GM18520 (cell line): ENCODE measurements around the gene SLC22A23.
"Not testable (repeated sequence)": the region's sequence is repeated elsewhere in the genome, so short reads cannot be mapped to it uniquely, and the experiment has no call there.

ENCODE experiments used
- ATAC-seq: cut with Tn5 transposase; IDR thresholded peaks from one replicate; pipeline ENCODE4 v1.9.1; 2021; ENCODE audit not compliant: unreplicated experiment

The SLC22A23 gene

DNA sequence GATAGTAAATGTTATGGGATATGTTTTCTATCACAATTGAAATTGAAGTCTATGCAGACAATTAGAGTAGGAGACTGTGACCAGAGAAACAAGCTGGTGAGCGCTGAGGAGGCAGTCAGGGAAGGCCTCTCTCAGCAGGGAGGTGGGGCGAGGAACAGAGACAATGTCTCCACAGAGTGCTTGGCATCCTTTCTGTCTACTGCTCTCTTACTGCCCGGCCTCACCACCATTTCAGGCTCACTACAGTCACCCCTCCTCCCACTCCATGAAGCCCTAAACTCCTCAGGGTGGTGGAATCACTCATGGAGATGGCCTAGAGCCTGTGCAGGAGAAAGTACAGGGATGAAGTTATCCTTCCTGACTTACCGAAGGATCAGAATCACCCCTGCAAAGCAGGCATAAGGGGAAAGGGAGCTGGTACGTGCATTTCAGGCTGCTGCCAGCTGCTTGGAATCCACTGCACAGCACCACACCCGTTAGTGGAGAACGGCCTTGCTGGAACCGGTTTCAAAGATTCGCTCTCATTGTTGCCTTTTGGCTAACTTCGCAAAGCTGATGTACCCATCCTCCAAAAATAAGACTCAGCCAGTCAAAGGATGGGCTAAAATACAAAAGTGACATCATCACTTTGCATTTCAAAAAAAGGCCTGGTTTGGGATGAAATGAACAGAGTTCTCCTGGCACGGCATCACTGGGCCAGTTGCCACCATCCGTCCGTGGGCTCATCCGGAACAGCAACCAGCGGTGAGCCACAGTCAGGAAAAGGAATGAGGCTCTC, 67.3 kb downstream of the SLC22A23 start:
- ATAC-seq: no peak

DNA sequence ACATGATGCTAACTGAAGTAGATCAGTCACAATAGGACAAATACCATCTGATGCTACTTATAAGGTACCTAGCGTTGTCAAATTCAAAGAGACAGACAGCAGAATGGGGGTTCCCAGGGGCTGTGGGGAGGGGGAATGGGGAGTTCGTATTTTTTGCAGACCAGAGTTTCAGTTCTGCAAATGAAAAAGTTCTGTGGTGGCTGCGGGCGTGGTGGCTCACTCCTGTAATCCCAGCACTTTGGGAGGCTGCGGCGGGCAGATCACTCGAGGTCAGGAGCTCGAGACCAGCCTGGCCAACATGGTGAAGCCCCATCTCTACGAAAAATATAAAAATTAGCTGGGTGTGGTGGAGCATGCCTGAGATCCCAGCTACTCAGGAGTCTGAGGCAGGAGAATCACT, 68.1 kb downstream of the SLC22A23 start:
- ATAC-seq: no peak

DNA sequence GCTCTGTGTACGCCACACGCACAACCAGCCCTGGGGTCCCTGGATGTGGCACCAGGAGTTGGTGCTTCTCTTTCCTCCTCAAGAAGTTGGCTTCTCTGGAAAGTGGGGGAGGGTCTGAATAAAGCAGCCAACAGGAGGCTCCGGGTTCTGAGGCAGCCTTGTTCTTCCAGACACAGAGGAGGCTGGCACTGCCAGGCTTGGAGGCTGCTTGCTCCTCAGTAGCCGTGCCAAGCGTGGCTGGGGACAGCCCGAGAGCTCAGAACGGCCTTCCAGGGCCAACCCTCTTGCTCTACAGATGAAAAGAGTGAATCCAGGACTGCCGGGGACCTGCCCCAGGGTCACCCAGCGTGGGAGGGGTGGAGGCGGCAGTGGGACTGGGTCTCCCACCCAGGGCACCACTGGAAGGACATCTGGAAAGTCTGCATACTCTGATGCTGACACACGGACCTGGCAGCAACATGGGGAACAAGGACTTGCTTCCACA, 70.4 kb downstream of the SLC22A23 start:
- ATAC-seq: no peak

DNA sequence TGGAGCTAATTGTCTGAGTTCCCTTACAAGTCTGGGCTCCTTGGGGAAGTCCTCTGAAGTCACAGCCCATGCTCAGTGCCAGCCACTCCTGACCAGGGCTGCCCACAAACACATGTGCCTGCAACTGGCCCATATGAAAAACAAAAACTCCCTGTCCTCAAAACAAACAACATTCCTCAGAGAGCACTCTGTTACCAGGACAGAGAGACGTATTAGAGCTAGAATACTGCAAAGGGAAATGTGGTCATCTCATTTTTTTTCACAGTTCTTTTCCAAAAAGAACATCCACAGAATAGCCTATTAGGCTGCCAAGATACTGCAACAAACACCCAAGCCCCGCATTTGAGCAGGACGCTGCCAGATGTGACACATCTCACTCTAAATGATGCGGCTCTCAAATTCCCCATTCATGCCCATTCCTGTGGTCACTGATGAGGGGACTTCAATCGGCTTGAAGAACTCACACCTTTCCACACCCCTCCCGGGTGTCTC, 71.1 kb downstream of the SLC22A23 start:
- ATAC-seq: no peak

DNA sequence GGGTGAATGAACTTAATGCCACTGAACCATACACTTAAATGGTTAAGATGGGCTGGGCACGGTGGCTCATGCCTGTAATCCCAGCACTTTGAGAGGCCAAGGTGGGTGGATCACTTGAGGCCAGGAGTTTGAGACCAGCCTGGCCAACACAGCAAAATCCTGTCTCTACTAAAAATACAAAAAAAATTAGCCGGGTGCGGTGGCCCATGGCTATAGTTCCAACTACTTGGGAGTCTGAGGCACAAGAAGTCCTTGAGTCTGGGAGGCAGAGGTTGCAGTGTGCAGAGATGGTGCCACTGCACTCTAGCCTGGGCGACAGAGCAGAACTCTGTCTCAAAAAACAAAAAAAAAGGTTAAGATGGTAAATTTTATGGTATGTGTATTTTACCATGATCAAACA, 71.7 kb downstream of the SLC22A23 start:
- not testable (repeated sequence) for ATAC-seq

DNA sequence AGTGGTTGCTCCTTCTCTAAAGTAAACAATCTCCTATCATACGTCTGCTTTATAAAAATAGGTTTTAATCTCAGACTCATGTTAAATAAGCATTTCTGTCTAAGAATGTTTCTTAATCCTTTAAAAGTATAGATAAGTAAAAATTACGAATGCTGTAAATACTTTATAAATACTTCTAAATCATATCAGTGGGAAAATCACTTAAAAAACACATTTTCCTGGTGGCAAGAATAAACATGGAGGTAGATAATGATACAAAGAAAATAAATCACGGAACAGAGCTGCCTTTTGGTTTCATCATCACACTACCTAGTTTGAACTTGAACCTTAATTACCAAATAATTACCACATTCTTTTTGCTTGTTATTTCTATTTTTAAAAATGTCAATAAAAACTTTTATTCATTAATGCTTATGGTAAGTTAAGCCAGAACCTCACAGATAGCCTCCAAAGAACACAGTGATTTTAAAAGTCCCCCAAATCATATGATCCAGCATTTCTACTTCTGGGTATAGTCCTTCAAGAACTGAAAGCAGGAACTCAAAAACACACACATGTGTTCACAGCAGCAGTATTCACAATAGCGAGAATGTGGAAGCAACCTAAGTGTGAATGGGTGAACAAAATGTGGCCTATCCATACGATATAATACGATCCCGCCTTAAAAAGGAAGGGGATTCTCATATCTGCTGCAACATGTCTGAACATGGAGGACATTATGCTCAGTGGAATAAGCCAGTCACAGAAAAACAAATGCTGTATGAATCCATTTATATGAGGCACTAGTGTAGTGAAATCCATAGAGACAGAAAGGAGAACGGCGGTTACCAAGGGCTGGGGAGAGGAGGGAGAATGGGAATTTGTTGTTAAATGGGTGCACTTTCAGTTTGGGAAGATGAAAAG, 72.4 kb downstream of the SLC22A23 start:
- ATAC-seq: no peak

DNA sequence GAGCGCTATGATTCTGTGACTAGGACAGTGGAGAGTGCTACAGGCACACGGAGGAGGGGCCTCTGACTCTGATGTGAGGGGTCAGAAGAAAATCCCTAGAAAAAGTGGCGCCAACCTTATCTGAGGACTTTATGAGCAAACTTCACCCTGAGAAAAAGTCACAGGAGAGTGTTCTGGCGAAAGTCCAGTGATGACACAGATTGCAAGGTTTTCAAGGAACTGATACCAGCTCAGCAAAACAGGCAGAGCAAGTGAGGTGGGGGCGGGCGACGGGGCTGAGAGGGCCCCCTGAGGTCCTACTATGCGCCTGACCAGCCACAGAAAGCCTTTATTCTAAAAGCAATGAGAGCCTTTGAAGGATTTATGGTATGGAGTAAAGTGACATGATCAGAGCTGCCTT, 73.3 kb downstream of the SLC22A23 start:
- no peak for ATAC-seq

DNA sequence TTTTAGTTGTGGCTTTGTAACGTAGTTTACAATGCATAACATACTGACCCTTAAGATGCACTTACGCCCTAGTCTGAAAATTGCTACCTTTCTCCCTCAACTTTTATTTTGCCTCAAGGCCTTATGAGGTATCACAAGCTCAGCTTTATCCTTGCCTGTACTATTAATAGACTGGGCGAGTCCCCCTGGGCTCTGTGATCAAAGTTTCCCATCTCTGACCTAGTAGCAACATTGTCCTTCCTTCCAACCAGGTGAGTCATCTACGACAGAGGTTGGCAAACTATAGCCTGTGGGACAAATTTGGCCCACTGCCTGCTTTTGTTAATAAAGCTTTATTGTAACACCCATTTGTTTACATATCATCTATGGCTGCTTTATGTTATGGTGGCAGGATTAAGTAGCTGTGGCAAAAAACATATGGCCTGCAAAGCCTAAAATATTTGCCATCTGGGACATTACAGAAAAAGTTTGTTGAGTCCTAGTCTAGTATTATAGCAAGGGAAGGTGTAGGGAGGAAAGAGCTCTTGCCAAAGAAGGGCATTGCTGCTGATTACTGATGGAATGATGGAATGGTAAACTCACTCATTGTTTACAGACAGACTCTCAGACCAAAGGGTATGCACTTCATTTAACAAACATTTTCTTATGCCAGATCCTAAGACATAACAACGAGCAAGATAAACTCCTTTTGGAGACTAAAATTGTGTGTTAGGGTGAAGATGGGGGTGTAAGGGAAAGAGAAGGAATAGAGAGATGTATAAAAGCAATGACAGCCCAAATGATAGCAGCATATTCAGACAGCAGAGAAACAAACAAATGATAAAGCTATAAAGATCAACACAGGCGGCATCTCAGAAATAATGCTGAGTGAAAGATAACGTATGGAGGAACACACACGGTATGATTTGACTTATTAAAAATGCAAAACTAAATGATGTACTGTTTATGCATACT, 74.2 kb downstream of the SLC22A23 start:
- ATAC-seq: no peak

DNA sequence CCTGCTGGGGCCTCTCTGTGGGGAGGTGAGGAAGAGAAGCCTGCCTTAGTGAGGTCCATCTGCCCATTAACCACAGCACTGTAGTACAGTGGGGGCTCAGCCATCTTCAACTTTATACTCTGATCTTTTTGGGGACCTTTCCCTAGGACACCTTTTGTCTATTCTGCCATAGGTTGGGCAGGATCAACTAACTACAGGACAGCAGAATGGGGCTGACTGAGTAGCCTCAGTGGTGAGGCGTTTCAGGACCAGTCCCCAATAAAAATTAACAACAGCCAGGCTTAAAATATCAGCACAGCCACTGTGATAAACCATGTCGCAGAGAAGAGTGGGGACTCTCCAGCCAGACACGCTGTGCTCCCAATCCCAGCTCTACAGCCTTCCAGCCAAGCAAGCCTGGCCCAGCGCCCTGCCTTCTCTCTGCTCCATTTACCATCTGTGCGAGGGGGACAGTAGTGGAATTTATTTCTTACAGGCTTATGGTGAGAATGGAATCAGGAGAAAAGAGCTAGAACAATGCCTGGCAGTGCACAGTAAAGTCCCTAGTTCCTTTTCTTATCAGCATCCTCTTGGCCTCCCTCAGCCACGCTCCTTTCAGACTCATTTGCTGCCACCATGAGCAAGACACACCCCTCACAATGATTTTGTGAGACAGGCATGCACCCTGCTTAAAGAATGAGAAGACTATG, 75.5 kb downstream of the SLC22A23 start:
- ATAC-seq: no peak

DNA sequence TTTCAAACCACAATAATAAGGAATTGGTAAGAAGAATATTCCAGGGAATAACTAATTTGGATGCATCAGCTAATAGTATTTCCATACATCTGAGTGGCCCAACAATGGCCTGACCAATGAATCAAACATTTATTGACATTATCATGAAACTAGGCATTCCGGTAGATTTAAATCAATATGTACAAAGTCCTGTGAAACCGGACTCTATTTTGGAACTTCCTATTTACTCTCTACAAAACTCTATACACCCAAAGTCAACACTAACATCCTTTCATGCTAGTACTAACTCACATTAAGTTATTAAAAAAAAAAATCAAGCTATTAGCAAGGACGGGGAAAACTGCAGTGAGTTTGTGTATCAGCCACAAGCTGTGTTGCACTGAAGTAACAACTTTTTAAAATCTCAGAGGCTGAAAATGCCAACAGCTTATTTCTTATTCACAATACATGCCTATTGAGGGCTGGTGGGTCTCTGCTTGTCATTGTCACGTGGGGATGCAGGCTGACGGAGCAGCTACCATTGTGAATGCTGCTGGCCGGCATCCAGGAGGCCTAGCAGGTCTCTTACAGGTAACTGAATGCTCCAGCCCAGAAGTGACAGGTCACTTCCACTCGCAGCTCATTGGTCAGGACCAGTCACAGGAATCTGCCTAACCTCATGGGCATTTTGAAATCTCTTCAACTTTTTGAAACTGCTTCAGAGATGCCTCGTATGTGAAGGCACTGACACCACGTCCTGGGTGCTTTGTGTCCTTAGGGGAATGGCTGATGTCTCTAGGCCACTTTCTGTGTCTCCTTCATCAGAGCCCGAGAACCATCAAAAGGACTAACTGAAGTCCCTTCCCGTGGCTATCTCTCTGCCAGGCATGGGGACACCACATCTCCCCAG, 76.3 kb downstream of the SLC22A23 start:
- ATAC-seq: no peak

DNA sequence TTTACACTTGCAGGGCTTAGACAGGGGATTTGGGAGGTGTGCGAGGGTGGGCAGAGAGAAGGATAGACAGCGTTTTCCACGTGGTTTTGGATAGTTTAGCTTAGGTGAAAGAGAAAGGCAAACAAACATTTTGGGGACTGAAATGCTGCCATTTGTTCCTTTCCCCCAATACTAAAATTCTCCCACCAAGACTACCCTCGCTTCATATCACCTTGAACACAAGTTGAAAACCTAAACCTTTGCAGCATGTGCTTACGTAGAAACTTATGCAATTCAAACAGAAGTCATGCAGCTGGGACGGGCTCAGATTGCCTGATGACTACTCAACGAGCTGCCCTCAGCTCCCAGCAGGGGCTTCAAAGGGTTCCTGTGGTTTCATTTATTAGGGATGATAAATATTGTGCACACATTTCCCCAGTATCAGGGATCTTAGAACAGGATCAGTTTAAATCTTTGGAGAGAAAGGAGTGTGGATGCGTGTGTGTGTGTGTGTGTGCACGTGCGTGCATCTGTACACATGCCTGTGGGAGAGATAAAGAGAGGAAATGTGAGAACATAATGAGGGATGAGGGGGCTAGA, 77.3 kb downstream of the SLC22A23 start:
- no peak for ATAC-seq

DNA sequence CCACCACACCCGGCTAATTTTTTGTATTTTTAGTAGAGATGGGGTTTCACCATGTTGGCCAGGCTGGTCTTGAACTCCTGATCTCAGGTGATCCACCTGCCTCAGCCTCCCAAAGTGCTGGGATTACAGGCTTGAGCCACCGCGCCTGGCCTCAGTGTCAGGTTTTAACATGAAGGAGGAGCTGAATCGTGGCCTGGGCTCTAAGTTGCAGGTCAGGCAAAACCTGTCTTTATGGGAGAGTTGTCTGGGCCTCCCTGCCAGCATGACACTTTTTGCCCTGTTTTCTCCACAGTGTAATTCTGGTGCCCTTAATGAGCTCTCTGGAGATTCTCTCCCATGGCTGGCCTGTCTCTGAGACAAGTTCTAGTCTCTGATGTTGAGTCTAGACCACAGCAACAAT, 78.0 kb downstream of the SLC22A23 start:
- not testable (repeated sequence) for ATAC-seq

DNA sequence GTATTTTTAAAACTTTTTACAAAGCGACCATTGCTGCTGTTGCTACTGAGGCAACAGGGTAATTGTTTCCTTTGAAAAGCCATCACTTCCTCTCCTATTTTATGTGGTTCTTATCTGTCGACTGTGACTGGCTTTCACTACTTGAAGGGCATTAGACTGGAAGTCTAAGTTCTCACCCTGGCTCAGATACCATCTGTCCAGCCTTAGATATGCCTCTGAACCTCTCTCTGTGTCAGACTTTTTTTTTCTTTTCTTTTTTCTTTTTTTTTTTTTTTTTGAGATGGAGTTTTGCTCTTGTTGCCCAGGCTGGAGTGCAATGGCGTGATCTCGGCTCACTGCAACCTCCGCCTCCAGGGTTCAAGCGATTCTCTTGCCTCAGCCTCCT, 78.5 kb downstream of the SLC22A23 start:
- ATAC-seq: not testable (repeated sequence)

DNA sequence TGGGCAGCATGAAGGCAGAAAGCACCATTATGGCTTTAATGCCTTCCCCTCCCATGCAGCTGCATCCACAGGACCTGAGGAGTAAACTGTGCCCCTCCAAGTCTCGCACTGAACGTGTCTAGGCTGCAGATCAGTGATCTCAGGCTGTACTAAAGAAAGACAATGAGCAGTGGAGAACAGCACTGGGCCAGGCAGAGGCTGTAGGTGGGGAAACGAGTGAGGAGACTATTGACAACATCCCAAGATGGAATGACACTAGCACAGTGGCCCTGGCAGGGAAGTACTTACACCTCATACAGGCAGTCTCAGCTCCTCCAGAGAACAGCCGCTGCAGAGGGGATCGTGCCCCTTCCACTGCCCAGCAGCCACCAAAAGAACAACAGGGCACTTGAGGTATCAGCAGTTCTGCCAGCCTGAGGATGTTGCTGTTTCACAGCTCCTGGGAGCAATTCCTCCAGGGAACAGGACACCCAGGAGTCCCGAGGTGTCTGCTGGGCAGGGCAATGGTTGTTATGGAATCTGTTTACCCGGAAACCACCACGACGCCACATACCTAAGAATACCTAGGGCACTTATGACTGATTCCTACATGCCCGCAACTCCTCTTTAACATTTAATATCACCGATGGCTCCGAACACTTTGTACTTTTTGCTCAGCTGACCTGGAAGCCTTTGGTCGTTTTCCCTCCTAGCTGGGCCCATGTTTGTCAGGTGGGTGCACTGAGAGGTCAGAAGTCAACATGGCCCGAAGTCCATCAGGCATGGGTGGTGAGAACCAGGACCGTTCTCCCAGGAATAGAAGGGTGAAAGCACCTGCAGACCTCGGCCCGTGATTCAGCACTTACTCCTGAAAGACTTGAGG, 79.1 kb downstream of the SLC22A23 start:
- ATAC-seq: no peak

DNA sequence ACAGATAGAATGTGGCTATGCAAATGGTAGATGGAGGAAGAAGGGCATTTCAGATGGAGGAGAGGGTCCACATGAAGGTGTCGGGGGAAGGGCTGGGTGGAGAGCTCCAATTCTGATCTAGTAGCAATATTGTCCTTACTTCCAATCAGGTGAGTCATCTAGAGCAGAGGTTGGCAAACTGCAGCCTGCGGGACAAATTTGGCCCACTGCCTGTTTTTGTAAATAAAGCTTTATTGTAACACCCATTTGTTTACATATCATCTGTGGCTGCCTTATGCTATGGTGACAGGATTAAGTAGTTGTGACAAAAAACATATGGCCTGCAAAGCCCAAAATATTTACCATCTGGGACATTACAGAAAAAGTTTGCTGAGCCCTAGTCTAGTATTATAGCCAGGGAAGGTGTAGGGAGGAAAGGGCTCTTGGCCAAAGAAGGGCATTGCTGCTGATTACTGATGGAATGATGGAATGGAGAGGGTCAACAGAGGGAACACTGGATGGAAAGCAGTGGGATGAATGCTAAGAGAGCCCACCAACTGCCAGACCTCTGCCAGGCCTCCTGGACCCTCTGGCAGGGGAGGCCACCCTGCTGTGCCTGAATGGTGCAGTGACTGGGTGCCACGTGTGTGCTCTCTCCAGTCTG, 79.8 kb downstream of the SLC22A23 start:
- ATAC-seq: no peak

DNA sequence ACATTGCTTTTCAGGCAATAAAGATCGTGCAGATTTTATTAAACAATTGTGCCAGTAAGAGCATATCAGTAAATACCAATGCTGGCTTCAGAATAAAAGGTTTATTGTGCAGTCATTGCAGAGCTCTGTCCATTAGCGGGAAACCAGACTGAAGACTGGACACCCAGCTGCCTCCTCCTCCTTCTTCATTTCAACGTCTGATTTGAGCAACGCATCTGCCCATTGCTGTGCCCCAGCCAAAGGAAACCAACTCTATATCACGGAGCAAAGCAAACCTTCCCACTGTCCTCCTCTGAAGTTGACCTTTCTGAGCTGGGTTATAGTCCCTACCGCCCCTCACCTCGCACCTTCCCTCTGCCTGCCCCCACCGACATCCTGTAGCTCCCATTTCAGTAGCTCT, 80.8 kb downstream of the SLC22A23 start:
- ATAC-seq: no peak

DNA sequence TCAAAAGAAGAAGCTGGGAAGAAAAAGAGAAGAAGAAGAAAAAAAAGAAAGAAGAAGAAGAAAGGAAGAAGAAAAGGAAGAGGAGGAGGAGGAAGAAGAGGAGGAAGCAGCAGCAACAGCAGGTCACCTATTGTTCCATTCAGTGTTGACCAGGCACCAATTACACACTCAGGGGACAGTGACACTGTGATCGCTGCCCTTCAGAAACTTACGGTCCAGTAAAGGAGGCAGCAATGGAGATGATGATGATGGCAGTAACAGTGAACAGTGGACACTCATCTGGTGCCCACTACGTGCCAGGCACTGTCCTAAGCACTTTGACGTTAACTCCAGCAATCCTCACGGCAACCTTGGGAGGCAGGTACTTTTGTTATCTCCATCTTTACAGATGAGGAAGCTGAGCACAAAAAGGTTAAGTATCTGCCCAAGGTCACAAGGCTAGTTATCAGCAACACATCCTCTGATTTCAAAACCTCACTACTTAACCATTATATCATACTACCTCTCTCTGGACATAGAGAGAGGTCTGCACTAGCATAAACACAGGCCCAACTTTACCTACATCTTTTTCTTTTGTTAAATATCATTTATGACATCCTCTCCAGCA, 83.2 kb downstream of the SLC22A23 start:
- no peak for ATAC-seq
